HG03025 (cell line): ENCODE data around the gene PAX6.
"Not testable (repeated sequence)": the region's sequence is repeated elsewhere in the genome, so short reads cannot be mapped to it uniquely, and the experiment has no call there.

ENCODE experiments used
- ATAC-seq: cut with Tn5 transposase; IDR thresholded peaks from one replicate; pipeline ENCODE4 v1.9.1; 2021; ENCODE audit warnings: mild to moderate bottlenecking, moderate library complexity; ENCODE audit not compliant: unreplicated experiment, low FRiP score

Gene PAX6

GRCh38 chr11:31779374-31779791 is 31.7 kb downstream of the PAX6 start:
- no peak for ATAC-seq

DNA sequence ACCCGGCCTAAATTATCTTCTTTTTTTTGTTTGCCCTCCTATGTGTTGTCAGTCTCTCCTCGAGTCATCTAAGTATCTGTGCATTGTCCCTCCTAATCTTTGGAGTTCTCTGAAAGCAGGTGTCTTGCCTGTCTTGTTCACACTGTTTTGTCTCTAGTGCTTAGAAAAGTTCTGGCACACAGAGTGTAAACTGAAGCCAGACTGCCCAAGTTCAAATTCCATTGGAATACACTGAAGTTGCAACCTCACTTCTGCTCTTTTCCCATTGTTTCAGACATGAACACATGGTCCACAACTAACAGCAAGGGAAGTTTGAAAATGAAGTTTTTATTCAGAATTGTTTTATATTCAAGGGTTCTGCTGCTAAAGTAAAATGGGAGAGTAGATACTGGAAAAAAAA is 38.7 kb downstream of the PAX6 start:
- no peak for ATAC-seq

GRCh38 chr11:31770011-31770700 is 41.0 kb downstream of the PAX6 start:
- ATAC-seq, result no peak

- no peak for ATAC-seq
Observed at GRCh38 chr11:31768749-31769640, 42.1 kb downstream of the PAX6 start.

DNA sequence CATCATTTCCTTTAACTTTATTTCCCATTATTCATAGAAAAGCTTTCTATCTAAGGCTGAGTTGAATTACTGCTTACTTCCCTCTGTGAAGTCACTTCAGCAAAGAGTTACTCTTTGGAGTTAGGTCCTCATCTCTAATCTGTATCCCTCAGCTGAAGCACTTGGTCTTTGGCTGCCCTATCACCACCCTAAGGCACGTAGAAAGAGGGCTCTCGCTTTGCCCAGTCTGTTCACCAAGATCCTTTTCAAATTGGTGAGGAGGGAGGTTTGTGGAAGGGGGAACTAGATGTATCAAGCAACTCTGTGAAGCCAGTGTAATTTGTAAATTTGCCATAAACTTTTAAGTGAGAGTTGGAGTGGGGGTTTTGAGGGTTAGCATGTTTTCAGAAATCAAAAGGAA is 43.4 kb downstream of the PAX6 start:
- no peak for ATAC-seq

- ATAC-seq, result no peak
Observed at GRCh38 chr11:31767066-31767465, 44.1 kb downstream of the PAX6 start.

GRCh38 chr11:31764766-31765165 is 46.4 kb downstream of the PAX6 start:
- ATAC-seq, result no peak

DNA sequence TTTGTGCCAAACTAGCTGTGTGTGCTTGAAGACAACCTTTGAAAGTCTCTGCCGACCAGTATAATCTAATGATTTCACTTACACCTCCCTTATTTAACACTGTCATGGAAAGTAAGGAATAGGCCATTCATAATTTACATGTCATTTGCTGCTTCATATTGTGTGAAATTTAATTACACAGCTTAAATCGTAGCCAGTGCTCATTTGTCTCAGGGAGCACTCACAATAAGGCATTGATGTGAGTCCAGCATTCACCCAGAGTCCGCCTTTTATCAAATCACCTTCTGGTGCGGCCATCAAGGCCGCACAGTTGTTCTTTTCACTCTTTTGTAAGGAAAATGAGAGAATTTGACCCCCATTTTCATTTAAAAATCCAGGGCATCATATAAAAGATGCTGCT is 46.9 kb downstream of the PAX6 start:
- no peak for ATAC-seq

- no peak for ATAC-seq
Observed at GRCh38 chr11:31763296-31763695, 47.8 kb downstream of the PAX6 start.

DNA sequence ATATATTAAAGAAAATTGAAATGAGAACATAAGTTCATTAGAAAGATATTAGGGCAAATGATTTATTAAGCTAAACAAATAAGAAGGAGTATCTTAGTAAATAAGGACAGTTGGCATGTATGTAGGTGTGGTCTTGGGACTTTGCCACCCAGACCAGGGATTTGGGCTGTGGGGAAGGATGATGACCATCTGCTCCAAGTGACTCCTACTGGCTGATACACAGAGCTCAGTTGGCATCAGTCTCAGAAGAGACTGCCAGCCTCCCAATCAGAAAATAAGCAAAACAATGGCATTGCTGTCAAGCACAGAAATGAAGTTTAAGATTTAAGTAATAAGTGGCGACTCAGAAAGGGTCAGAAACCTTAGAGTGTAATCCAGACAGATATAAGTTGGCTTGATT is 49.5 kb downstream of the PAX6 start:
- no peak for ATAC-seq

GRCh38 chr11:31757260-31757835 is 53.8 kb downstream of the PAX6 start:
- ATAC-seq, result no peak

DNA sequence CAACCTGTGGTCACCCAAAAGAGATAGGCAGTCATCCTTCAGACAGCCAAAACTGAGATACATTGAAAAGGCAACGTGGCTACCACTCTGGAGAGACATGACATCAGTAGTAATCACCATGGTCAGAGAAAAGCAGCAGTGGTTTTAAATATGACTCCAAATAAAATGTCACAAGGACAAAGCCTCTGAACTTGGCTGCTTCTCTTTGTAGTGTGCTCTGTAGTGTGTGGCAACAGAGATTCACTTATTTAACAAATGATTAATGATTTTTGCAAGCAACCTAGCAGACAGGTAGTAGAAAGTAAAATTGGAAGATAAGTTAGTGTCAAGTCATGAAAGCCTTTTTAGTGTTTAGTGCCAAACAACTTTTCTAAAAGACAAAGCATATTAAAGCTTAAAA is 63.5 kb downstream of the PAX6 start:
- ATAC-seq, result no peak

DNA sequence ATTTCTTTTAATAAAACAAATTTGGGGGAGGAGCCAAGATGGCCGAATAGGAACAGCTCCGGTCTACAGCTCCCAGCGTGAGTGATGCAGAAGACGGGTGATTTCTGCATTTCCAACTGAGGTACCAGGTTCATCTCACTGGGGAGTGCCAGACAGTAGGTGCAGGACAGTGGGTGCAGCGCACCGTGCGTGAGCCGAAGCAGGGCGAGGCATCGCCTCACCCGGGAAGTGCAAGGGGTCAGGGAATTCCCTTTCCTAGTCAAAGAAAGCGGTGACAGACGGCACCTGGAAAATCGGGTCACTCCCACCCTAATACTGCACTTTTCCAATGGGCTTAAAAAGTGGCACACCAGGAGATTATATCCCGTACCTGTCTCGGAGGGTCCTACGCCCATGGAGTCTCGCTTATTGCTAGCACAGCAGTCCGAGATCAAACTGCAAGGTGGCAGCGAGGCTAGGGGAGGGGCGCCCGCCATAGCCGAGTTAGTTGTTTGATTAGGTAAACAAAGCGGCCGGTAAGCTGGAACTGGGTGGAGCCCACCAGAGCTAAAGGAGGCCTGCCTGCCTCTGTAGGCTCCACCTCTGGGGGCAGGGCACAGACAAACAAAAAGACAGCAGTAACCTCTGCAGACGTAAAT is 70.3 kb downstream of the PAX6 start:
- ATAC-seq, result not testable (repeated sequence)

- ATAC-seq, result no peak
Observed at GRCh38 chr11:31740131-31740530, 71.0 kb downstream of the PAX6 start.
